Measurements from ENCODE around the gene RBM14.
"Not testable (repeated sequence)": the region's sequence is repeated elsewhere in the genome, so short reads cannot be mapped to it uniquely, and the experiment has no call there.

RBM14 gene

DNA sequence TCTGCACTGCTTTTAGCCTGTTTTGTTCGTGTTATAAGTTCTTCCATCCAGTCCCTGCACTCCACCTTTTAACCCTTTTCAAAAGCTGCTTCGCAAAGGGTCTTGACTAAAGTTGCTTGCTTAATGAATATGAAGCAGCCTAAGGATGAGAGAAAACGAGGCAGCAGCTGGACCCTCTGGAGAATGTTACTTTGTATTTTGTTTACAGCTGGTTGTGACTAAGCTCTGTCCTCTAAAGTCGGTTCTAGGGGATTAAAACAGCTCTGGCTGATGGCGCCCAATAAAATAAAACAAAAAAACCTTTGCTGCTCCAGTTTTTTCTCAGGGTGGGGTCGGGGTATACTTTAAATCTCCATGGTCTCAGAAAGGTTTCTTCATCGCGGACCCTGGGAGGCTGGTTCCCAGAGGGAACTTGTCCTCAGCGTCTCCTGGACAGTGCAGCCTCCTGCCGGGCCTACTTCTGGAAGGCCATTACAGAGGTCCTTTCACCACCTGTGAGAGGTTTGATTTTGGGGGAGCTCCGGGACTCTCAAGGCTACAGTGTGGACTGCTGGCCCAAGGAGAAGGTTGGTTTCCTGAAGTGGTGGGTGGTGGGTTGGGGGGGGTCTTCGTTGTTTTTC is 21.2 kb downstream of the RBM14 start:
- DNase-seq = no peak

DNA sequence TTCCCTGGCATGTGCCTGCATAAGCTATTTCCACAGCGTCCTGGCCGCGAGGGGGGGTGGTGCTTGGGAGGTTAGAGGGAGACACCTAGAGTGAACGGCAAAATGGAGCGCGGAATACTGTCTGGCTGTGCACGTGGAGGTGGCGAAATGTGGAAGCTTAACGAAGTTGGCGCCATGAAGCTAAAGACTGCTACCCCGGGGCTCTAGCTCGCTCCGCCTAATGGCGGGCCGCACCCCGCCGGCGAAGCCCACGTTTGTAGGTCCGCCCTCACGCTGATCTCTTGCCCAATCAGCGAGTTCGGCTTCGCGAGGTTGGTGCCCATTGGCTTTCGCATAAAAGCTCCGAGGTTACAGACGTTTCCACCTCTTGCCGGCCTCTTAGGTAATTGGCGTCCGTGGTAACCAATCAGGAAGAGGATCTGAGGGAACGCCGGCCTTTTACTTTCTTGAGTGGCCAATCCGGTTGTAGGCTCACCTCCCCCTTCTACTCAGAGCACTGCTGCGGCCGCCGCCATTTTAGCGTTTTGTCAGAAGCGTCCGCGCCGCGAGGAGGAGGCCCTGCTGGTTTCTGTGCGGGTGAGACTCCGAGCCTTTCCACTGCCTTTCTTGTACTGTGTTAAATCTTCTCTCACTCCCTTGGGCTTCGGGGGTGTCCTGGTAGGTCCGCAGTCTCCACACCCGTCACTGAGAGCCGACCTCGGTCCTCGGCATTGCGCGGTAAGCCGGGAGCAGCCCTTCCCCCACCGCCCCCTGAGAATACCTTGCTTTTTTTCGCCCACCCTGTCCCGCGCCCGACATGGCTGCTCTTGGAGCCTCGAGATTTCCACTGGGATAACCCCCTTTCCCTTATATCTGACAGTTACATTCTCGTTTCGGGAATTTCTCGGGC is 22.0 kb downstream of the RBM14 start, which contains the start of gene RBM4:
Gene RBM4, plus strand, starts transcription at position 527 of the 889 bp plus-strand sequence. CDS start 1,009 bp downstream, outside the sequence.
- DNase-seq = peak; percentile 95

DNA sequence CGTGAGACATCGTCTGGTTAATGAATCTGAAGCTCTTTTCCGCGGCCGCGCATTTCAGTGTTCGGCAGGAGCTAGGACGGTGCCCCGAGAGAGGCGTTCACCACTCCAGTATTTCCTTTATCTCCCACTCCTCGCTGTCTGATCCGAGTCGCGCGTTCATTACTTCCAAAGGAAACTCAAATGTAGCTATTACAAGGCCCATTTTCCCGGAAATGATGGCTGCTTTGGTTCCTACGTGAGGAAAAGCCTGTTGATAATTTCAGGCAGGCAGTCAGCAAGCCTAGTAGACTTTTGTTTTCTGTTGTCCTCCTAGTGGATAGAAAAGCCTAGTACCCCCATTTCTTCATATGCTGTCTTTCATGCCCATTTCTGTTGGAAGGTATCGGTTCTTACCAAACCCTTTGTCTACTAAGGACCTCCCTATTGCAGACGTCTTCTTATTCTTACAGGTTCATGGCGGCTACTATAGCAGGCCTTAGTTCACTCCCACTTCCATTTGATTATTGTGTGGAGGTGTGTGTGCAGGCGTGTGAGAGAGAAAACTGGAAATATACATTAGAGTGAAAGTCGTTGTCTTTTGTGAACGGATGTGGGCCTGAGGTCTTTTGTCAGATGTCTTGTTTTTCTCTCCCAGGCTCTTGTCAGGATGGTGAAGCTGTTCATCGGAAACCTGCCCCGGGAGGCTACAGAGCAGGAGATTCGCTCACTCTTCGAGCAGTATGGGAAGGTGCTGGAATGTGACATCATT is 22.8 kb downstream of the RBM14 start:
- DNase-seq = peak in 1 of 2 donors; percentile 21

DNA sequence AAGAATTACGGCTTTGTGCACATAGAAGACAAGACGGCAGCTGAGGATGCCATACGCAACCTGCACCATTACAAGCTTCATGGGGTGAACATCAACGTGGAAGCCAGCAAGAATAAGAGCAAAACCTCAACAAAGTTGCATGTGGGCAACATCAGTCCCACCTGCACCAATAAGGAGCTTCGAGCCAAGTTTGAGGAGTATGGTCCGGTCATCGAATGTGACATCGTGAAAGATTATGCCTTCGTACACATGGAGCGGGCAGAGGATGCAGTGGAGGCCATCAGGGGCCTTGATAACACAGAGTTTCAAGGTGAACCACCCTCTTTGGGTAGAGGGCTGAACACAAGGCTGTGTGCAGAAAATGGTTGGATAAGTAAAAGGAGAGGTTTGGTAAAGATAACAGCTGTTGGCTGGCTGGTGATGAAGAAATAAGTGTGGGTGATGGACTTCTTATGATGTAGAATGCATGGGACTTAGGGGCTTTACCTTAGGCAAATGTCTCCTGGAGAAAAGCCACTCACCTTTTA is 23.4 kb downstream of the RBM14 start:
- not testable (repeated sequence) for DNase-seq

DNA sequence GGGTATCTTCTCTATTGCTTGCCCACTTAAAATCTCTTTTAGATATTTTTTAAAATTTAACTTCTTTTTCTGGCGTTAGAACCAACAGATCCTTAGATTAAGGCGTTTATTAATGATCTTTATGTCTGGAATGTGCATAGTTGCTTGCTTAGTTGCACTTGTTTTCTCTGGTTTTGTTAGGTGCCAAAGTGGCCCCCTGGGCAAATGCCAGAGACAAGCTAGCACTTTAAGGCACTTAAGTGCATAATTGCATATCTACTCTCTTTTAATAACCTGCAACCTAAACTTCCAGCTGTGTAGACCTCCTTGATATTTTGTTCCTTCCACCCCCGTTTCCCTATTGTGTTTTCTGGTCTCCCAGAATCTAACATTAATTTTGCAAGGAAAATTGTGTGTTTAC is 25.4 kb downstream of the RBM14 start:
- DNase-seq = no peak

DNA sequence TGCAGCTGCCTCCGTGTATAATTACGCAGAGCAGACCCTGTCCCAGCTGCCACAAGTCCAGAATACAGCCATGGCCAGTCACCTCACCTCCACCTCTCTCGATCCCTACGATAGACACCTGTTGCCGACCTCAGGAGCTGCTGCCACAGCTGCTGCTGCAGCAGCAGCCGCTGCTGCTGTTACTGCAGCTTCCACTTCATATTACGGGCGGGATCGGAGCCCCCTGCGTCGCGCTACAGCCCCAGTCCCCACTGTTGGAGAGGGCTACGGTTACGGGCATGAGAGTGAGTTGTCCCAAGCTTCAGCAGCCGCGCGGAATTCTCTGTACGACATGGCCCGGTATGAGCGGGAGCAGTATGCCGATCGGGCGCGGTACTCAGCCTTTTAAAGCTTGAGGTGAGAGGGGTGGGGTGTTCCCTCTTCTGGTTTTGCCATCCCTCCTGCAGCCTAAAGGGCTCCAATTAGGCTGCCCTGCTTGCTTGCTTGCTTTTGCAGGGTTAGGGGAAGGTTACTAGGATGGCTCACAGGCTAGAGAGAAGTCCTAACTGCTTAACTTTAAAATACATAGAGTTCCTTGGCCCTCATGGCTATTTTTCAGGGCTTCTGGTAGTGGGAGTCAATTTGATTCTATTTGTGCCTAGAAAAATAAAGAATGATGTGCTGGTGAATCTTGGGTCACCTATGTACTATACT is 27.5 kb downstream of the RBM14 start:
- DNase-seq = no peak

DNA sequence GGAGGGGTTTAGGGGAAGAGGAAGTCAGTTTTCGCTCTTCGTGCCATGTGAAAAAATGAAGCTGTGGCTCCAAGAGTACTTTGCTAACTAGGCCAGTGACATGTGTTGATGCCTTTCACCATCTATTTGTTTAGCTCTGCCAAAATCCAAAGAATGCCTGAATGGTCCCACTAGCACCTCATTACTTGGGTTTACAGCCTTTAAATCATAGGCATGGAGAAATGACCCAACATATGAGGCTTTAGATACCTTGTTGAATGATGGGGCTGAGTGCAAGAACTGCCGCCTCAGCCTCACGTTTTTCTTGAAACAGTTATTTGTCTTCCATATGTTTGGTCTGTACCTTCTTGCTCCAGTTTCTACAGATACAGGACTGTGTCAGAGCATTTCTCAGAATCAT is 30.4 kb downstream of the RBM14 start:
- no peak for DNase-seq

DNA sequence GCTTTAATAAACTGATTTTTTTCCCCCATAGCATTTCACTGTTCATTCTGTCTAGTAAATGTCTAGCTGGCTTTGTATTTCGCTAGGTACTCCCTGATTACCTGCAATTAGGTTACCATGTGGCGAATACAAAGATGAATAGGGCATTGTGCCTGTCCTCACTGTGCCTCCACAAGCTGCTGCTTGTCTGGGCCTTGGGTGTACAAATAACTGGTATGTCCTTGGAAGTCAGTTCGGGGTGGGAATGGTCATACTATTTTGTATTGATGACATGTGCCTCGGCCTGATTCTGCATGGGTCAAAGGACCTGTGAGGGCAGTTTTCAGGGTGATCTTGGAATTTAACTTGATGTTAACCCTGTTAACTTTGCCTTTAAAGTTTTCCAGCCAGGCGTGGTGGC is 33.5 kb downstream of the RBM14 start:
- DNase-seq = no peak

DNA sequence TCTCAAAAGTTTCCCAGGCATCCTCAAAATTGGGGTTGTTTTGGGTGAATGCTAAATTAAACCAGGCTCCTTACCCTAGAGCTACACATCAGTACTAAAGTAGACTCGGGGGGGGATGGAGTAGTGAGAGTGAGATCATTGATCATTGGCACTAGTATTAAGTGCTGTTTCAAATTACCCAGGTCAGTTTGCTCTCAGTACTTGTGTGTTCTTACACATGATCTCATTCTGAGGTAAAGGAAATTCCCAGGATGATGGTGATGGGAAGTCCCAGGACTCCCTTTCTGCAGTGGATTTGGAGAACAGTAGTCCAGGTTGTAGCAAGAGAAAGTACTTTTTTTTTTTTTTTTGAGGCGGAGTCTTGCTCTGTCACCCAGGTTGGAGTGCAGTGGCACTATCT is 34.6 kb downstream of the RBM14 start:
- DNase-seq = no peak

DNA sequence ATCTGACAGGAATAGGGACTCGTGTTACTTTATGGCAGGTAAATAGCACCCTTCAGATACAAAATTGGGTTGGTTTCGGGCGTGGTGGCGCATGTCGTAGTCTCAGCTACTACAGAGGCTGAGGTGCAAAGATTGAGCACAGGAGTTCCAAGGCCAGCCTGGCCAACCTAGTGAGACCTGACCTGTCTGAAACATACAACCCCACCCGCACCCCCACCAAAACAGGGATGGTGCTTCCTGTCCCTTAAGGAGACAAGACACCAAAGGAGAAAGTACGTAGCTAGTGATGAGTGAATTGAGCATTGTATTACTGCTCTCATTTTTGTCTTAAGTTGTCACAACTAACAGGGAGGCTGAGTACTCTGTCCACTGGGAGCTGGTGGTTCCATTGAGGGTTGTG is 36.2 kb downstream of the RBM14 start:
- DNase-seq = no peak

DNA sequence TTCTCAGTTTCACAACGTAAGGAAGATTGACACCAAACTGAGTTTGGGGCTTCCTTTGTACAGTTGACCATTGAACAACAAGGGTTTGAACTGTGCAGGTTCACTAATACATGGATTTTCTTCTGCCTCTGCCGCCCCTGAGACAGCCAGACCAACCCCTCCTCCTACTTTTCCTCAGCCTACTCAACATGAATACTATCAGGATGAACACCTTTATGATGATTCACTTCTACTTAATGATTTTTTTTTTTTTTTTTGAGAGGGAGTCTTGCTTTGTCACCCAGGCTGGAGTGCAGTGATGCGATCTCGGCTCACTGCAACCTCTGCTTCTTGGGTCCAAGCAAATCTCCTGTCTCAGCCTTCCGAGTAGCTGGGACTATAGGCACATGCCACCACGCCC is 36.7 kb downstream of the RBM14 start:
- DNase-seq = no peak

DNA sequence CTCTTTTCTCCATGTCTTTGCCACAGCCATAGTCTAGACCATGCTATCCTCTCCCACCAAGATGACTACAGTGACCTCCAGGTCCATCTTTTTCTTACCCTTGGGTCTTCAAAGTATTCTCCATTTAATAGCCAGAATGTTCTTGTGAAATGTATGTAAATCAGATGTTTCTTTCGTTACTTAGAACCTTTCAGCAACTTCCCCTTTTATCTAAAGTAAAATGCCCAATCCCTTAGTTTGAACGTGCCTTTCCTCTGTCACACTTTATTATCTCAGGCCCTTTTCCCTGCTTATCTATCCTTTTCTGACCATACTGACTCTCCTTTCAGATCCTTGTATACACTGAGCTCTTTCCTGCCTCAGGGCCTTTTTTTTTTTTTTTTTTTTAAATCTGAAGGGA is 43.3 kb downstream of the RBM14 start:
- DNase-seq = no peak

DNA sequence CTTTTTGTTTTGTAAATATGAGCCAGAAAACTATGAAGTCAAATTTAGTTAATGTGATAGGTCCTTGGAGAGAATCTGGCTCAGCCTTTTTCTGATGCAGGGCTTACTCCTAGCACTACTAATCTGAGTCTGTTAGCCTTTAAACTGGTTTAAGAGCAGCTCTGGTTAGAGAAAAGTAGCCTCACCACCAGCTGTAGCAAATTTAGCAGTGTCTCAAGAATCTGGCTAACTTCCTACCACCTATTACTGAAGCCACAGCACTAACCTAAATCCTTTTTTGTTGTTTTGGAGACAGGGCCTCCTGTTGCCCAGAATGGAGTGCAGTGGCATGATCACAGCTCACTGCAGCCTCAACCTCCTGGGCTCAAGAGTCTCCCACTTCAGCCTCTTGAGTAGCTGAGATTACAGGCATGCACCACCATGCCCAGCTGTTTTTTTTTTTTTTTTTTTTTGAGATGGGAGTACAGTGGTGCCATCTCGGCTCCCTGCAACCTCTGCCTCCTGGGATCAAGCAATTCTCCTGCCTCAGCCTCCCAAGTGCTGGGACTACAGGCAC is 47.4 kb downstream of the RBM14 start:
- DNase-seq = no peak

DNA sequence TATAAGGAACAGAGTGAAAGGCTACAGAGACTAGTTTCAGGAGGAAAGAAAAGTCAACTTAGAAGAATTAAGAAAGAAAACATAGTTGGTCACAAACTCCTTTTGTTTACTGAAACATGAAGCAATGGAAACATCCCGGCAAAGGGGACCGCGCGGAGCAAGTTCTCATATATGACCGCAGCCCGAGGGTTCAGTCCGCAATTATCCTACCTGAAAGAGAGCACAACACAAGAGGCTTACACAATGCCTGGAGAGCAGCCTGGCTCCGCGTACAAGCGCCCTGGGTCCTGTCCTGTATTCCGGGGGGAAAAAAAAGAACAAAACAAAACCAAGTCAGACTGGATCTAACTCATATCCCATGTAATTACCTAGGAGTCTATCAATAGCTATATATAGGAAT is 48.9 kb downstream of the RBM14 start:
- DNase-seq = no peak

DNA sequence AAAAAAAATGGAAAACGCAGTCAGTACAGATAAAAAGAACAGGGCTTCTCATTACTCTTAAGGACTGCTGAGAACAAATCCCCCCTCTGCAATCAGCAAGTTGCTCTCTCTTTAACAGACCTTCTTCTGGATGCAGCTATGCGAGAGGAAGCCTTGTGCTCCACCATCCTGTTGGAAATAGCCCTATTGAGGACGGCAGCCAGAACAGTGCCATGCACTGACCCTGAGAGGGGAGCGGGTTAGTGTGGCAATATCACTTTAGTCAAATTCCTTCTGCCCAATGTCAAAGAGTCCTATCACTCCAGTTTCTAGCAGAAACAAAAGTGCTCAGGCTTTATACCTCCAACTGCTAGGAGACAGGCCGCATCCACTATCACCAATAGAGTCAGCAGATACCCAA is 54.4 kb downstream of the RBM14 start:
- DNase-seq = no peak

DNA sequence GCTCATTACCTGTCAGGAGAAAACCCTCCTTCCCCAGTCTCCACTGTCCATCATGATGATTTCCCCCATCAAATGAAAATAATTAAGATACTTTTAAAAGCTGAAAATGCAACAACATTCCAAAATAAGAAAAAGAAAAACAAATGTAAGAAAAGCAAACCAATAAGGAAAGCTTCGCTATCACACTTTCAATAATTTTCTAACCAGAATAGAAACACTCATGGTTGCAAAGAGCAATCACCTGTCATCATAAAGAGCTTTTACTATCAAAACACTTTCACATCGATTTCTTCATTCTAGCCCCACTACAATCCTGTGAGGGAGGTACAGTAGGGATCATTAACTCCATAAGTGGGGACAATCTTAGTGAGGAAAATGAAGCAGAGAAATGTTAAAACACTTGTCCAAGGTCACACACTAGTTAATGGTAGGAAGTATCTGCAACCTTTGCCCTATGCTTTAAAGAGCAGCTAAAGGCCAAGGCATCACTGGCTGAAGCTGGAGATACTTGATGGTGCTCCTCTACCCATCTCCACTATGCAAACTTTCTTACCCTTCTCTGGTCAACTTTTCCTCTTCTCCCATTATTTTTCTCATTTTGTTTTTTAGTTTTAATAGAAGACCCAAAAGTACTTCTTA is 58.7 kb downstream of the RBM14 start:
- DNase-seq = no peak

DNA sequence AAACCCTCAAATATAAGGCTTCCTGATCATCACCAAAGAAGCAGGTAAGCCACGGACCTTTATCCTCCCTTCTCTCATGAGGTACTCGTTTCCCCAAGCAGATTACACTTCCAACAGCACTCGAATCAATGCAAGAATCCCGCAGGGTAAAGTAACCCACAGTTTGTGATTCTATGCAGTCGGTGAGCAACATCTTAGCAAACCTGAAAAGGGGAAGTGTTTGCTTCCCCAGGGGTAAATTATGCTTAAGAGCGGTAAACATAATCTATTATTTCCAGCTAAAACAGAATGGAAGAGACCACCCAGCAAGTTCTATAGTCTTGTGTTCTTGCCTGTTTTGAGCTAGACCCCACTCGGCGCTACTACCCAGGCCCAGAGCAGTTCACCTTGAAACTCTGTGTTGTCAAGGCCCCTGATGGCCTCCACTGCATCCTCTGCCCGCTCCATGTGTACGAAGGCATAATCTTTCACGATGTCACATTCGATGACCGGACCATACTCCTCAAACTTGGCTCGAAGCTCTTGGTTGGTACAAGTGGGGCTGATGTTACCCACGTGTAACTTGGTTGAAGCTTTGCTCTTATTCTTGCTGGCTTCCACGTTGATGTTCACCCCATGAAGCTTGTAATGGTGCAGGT is 60.0 kb downstream of the RBM14 start:
- no peak for DNase-seq
